Suppressor macrophage (primary cell): ENCODE results near the gene PLEKHG1.

Experiments
- DNase-seq, 4 experiments: peaks; one replicate each; pipeline ENCODE4 v3.0.0-alpha.2; 2020 to 2022

Gene PLEKHG1

GRCh38 chr6:150641398-150642139, 41.9 kb downstream of the PLEKHG1 start:
- DNase-seq, result peak; percentile 37 to 60 (median 48)

DNA sequence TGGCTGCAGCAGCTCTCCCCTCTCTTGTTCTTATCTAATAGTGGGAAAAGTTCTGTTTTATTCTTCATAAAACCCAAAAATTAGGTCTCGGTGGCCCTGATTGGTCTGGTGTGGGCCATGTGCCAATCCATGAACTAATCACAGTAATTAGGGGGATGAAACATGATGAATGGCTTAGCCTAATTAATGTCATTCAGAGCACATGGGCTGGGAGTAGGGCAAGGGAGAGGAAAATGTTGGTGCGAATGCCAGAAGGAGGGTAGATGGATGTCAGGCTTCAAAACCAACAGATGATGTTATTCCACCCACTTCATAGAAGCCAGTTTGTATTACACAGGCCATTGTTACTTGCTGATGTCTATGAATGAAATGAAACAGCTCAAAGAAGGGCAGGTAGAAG, 46.5 kb downstream of the PLEKHG1 start:
- DNase-seq, result no peak

- DNase-seq, result no peak
Observed at GRCh38 chr6:150647051-150647450, 47.4 kb downstream of the PLEKHG1 start.
